ENCODE results near the gene KCNIP2. TPM values are rescaled to one million over a fixed set of nuclear protein-coding genes. Genes with fewer than 3 reads are reported as not detected.

The KCNIP2 gene
- total RNA-seq, 1 experiment from 2014 or later: 4.3 TPM

DNA sequence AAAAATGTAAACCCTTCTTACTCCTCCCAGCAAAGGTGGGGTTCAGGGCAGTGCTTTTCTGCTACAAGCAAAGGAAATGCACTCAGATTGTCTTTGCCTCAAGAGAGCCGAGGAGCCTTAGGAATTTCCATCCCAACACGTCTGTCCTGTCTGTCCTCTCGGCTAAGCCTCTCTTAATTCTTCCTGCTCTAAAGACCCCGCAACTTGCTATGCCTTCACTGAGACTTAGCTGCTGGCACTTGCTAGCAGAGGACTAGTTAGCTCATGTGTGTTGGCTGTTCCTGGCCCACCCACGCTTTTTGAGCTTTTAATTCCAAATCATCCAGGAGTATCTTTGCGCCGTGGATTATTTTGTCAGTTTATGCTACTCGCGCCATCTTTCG, 59.9 kb downstream of the KCNIP2 start:
- ATAC-seq: peak; percentile 22
- H3K27ac ChIP-seq (ENCODE audit: low read length): peak overlapping the region; percentile 94
- intact Hi-C loops (cut with micrococcal nuclease; ENCODE audit: unreplicated experiment) (loop anchor here (10.0 kb wide), 1 partner anchor 569 kb away; no protein-coding TSS in a partner anchor), in situ Hi-C loops (cut with HindIII; ENCODE audit: low pct_unique_long_range_greater_than_20kb, low sequenced_read_pairs) (no loop called here)
- ChIA-PET CTCF (interaction anchor here (1.0 to 1.2 kb wide), 2 partner anchors 57 to 181 kb away, joined by 4 to 5 read pairs; no protein-coding TSS in a partner anchor), POLR2A (no interaction called here)
- peaks cover 39% of the 10 kb centered on the region for H3K4me1 ChIP-seq (ENCODE audit: control insufficient read depth, insufficient read depth, low read length)
- BruUV-seq (replicated peaks): no TSS peak
- H3K9me3 ChIP-seq (ENCODE audit: control insufficient read depth, insufficient read depth, low read depth, low read length): no peaks in the 10 kb centered on the region
- TF ChIP-seq TCF7L2 (IDR thresholded peaks at IDR 0.05; ENCODE audit: low read depth, low read length) (no peak), POLR2AphosphoS5 (IDR thresholded peaks at IDR 0.05; ENCODE audit: low read depth, low read length) (no peak), SIN3A (IDR thresholded peaks at IDR 0.05; ENCODE audit: borderline replicate concordance, insufficient read depth, low read depth, low read length) (no peak)
- TF ChIP-seq, protein P1, sequence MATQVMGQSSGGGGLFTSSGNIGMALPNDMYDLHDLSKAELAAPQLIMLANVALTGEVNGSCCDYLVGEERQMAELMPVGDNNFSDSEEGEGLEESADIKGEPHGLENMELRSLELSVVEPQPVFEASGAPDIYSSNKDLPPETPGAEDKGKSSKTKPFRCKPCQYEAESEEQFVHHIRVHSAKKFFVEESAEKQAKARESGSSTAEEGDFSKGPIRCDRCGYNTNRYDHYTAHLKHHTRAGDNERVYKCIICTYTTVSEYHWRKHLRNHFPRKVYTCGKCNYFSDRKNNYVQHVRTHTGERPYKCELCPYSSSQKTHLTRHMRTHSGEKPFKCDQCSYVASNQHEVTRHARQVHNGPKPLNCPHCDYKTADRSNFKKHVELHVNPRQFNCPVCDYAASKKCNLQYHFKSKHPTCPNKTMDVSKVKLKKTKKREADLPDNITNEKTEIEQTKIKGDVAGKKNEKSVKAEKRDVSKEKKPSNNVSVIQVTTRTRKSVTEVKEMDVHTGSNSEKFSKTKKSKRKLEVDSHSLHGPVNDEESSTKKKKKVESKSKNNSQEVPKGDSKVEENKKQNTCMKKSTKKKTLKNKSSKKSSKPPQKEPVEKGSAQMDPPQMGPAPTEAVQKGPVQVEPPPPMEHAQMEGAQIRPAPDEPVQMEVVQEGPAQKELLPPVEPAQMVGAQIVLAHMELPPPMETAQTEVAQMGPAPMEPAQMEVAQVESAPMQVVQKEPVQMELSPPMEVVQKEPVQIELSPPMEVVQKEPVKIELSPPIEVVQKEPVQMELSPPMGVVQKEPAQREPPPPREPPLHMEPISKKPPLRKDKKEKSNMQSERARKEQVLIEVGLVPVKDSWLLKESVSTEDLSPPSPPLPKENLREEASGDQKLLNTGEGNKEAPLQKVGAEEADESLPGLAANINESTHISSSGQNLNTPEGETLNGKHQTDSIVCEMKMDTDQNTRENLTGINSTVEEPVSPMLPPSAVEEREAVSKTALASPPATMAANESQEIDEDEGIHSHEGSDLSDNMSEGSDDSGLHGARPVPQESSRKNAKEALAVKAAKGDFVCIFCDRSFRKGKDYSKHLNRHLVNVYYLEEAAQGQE (IDR thresholded peaks at IDR 0.05; ENCODE audit: insufficient read depth in 1 of 2, low read depth in 2 of 2, low read length in 1 of 2): no peak
- TF ChIP-seq, protein P2, sequence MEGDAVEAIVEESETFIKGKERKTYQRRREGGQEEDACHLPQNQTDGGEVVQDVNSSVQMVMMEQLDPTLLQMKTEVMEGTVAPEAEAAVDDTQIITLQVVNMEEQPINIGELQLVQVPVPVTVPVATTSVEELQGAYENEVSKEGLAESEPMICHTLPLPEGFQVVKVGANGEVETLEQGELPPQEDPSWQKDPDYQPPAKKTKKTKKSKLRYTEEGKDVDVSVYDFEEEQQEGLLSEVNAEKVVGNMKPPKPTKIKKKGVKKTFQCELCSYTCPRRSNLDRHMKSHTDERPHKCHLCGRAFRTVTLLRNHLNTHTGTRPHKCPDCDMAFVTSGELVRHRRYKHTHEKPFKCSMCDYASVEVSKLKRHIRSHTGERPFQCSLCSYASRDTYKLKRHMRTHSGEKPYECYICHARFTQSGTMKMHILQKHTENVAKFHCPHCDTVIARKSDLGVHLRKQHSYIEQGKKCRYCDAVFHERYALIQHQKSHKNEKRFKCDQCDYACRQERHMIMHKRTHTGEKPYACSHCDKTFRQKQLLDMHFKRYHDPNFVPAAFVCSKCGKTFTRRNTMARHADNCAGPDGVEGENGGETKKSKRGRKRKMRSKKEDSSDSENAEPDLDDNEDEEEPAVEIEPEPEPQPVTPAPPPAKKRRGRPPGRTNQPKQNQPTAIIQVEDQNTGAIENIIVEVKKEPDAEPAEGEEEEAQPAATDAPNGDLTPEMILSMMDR (IDR thresholded peaks at IDR 0.05): no peak
- DNase-seq (ENCODE audit: low read depth, low spot score): no peak
- peaks cover 24% of the 10 kb centered on the region for H3K36me3 ChIP-seq (ENCODE audit: control insufficient read depth, insufficient read depth, low read length)
- H3K4me3 ChIP-seq (ENCODE audit: low read depth in 2 of 2, low read length in 2 of 2): peak overlapping the region; percentile 83 to 89
- no peaks in the 10 kb centered on the region for H3K27me3 ChIP-seq (ENCODE audit: control insufficient read depth, insufficient read depth, low read length)

DNA sequence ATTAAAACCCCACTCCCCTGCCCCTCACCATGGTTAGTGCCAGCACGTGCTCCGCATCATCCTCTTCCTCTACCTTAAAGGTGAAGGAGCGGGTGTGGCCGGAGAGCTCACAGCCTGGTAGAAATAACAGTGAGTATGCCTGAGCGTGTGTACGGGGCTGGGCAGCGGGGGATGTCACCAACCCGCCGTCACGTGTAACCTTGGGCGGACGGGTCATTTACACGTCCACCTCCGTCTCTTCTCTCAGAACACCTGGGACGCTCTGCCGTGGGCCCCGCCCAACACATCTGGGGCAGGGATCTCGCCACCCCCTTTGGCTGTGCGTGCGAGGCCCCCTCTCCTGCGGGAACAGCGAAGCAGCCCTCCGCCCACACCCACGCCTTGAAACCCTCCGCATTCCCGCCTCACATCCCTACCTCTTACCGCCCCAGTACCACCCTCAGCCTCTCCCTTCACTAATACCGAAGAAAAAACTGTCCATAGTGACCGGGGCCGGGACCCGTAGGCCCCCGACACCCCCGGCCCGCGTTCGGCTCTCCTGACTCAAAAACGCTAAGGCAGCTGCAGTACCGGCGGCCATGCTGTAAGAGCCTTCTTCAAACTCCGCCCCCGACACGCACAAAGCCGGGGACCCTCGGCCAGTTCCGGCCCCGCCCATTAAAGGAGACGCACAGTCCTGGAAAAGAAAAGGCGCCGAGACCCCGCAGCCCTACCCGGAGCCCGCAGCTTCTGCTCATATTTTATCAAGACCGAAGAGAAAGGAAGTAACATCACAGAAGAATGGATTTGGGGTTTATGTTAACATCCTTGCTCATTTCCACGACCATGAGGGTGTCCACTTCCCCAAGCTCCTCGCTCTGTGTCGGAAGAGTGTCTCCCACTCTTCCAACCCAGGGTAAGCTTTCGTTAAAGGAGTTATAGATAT, 60.5 kb downstream of the KCNIP2 start, which contains the start of gene NPM3:
NPM3 (minus strand) TSS at position 636 of the 925 bp plus-strand sequence; CDS start at position 580, 56 bp downstream.
- ATAC-seq (peak; percentile 84), DNase-seq (ENCODE audit: low read depth, low spot score) (peak; percentile 41)
- intact Hi-C loops (cut with micrococcal nuclease; ENCODE audit: unreplicated experiment) (loop anchor here (10.0 kb wide), 1 partner anchor 568 kb away; no protein-coding TSS in a partner anchor), in situ Hi-C loops (cut with HindIII; ENCODE audit: low pct_unique_long_range_greater_than_20kb, low sequenced_read_pairs) (no loop called here)
- Histone ChIP-seq H3K4me1 (ENCODE audit: control insufficient read depth, insufficient read depth, low read length) (peaks cover 39% of the 10 kb centered on the region), H3K4me3 (ENCODE audit: low read depth in 2 of 2, low read length in 2 of 2) (peak within 1 kb of the TSS; percentile 83 to 89), H3K27ac (ENCODE audit: low read length) (peak within 1 kb of the TSS; percentile 94), H3K36me3 (ENCODE audit: control insufficient read depth, insufficient read depth, low read length) (peaks cover 23% of the 10 kb centered on the region), H3K9me3 (ENCODE audit: control insufficient read depth, insufficient read depth, low read depth, low read length) (no peaks in the 10 kb centered on the region), H3K27me3 (ENCODE audit: control insufficient read depth, insufficient read depth, low read length) (no peaks in the 10 kb centered on the region)
- ChIA-PET CTCF (interaction anchor here (0.6 to 1.2 kb wide), 5 partner anchors 58 to 569 kb away, joined by 3 to 7 read pairs (median 4); no protein-coding TSS in a partner anchor), POLR2A (no interaction called here)
- peak; percentile 30; the same call in 1 of the 2 replicates for TF ChIP-seq SIN3A (IDR thresholded peaks at IDR 0.05; ENCODE audit: borderline replicate concordance, insufficient read depth, low read depth, low read length)
- TF ChIP-seq TCF7L2 (IDR thresholded peaks at IDR 0.05; ENCODE audit: low read depth, low read length): peak; percentile 43; the same call in 1 of the 2 replicates
- TF ChIP-seq, protein P1 (IDR thresholded peaks at IDR 0.05; ENCODE audit: insufficient read depth in 1 of 2, low read depth in 2 of 2, low read length in 1 of 2): no peak
- TF ChIP-seq, protein P2 (IDR thresholded peaks at IDR 0.05): no peak
- peak; percentile 95 for TF ChIP-seq POLR2AphosphoS5 (IDR thresholded peaks at IDR 0.05; ENCODE audit: low read depth, low read length)
- BruUV-seq (replicated peaks): no TSS peak

Data from Panc1 (cell line).